ENCODE data around the gene DTX2. TPM values are rescaled to one million over a fixed set of nuclear protein-coding genes. Genes with fewer than 3 reads are reported as not detected.
"Not testable (repeated sequence)": the region's sequence is repeated elsewhere in the genome, so short reads cannot be mapped to it uniquely, and the experiment has no call there.

Gene DTX2
- 1 to 10 TPM; 5.4 to 6.4 (median 6.2) TPM for polyA plus RNA-seq (ENCODE audit: insufficient read length in 3 of 3)

GRCh38 chr7:76461464-76462101 lies at the start of gene DTX2:
DTX2 (plus strand) TSS chr7:76461709; CDS start chr7:76480510, 18,801 bp downstream.
- not testable (repeated sequence) for DNase-seq (ENCODE audit: low read depth in 3 of 3, low spot score in 2 of 3)

DNA sequence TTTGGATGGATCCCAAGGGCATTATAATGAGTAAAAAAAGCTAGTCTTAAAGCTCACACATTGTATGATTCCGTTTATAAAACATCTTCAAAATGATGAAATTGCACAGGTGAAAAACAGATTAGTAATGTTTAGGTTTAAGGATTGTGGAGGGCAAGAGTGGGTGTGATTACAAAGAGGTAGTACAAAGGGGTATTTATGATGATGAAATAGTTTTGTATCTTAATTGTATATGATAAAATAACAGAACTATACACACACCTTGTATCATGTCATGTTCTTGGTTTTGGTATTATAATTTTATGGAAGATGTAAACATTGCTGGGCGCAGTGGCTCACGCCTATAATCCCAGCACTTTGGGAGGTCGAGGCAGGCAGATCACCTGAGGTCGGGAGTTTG lies 49.3 kb upstream of the DTX2 start:
- no peak for DNase-seq (ENCODE audit: low read depth in 3 of 3, low spot score in 2 of 3)

DNA sequence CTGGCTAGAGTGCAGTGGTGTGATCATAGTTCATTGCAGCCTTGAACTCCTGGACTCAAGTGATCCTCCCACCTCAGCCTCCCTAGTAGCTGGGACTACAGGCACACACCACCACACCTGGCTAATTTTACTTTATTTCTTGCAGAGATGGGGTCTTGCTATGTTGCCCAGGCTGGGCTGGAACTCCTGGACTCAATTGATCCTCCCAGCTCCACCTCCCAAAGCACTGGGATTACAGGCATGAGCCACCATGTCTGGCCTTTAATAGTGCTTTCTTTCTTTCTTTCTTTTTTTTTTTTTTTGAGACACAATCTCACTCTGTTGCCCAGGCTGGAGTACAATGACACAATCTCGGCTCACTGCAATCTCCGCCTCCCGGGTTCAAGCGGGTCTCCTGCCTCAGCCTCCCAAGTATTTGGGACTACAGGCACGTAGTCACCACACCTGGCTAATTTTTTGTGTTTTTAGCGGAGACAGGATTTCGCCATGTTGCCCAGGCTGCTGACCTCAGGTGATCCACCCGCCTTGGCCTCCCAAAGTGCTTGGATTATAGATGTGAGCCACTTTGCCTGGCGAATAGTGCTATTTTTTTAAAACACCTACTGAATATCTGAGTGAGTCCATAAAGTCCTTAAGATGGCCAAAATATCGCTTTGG lies 43.7 kb upstream of the DTX2 start:
- not testable (repeated sequence) for DNase-seq (ENCODE audit: low read depth in 3 of 3, low spot score in 2 of 3)

DNA sequence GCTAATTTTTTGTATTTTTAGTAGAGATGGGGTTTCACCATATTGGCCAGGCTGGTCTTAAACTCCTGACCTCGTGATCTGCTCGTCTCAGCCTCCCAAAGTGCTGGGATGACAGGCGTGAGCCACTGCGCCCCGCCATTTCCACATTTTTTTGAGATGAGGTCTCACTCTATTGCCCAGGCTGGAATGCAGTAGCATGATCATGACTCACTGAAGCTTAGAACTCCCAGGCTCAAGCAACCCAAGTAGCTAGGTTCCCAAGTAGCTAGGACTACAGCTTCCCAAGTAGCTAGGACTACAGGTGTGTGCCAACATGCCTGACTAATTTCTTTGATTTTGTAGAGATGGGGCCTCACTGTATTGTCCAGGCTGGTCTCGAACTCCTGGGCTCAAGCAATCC lies 40.4 kb upstream of the DTX2 start:
- not testable (repeated sequence) for DNase-seq (ENCODE audit: low read depth in 3 of 3, low spot score in 2 of 3)

GRCh38 chr7:76423666-76424412 lies 37.7 kb upstream of the DTX2 start:
- DNase-seq (ENCODE audit: low read depth in 3 of 3, low spot score in 2 of 3): no peak

- DNase-seq (ENCODE audit: low read depth in 3 of 3, low spot score in 2 of 3): no peak
Measured at GRCh38 chr7:76424413-76425111, 36.9 kb upstream of the DTX2 start, which contains the start of gene ZP3. ZP3 (plus strand) TSS chr7:76424950; CDS start chr7:76424965, 15 bp downstream.

DNA sequence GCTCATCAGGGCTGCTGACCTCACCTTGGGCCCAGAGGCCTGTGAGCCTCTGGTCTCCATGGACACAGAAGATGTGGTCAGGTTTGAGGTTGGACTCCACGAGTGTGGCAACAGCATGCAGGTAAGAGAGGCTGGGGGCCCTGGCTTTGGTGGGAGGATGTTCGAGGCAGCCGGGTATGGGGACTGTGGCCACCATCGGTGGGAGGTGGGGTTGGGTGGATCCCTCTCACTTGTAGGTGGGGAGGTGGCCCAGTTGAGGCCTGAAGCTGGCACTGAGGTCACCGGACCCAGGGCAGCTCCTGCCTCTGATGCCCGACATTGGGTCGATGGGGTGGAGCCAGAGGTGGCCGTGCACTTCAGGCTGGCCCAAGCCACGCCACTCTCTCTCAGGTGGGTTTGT lies 36.4 kb upstream of the DTX2 start:
- DNase-seq (ENCODE audit: low read depth in 3 of 3, low spot score in 2 of 3): no peak

DNA sequence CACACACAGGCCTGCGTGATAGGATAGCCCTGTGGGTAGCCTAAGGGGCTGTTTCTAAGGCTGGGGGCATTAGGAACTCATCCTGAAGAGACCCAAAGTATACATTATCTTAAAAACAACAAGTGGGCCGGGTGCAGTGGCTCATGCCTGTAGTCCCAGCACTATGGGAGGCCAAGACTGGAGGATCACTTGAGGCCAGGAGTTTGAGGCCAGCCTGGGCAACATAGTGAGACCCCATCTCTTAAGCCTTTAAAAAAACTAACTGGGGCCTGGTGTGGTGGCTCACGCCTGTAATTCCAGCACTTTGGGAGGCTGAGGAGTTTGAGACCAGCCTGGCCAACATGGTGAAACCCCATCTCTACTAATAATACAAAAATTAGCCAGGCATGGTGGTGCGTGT lies 36.0 kb upstream of the DTX2 start:
- DNase-seq (ENCODE audit: low read depth in 3 of 3, low spot score in 2 of 3): not testable (repeated sequence)

- DNase-seq (ENCODE audit: low read depth in 3 of 3, low spot score in 2 of 3): no peak
Measured at GRCh38 chr7:76426246-76426645, 35.3 kb upstream of the DTX2 start.

- no peak for DNase-seq (ENCODE audit: low read depth in 3 of 3, low spot score in 2 of 3)
Measured at GRCh38 chr7:76427635-76428034, 33.9 kb upstream of the DTX2 start.

GRCh38 chr7:76428149-76428823 lies 33.2 kb upstream of the DTX2 start:
- no peak for DNase-seq (ENCODE audit: low read depth in 3 of 3, low spot score in 2 of 3)

DNA sequence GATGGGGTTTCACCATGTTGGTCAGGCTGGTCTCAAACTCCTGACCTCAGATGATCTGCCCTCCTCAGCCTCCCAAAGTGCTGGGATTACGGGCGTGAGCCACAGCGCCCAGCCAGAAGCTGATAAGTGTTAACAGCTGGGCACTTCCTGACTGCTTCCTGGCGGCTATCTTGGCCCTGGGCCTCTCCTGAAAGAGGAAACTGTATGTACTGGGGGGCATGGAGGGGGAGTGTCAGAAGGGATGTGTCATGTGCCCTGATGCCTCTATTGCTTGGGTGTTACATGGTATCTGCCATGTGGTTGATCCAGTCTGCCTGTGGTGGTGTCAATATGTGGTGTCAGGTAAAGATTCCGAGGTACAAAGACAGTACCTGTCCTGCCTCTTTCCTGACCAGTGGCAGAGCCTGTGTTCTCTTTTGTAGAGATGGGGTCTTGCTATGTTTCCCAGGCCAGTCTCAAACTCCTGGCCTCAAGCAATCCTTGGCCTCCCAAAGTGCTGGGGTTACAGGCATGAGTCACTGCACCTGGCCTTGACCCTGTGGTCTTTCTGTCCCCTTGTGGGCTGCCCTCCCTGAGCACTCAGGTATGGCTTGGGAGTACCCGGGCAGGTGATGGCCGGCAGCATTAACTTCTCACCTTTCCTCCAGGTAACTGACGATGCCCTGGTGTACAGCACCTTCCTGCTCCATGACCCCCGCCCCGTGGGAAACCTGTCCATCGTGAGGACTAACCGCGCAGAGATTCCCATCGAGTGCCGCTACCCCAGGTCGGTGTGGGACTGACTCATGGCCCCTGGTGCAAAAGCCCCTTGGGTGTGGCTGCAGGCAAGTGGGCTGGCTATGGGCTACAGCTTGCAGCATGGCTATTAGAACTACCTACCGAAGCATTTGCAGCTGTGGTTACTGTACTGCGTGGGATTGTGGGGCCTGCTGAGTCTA lies 32.4 kb upstream of the DTX2 start:
- DNase-seq (ENCODE audit: low read depth in 3 of 3, low spot score in 2 of 3): no peak

- DNase-seq (ENCODE audit: low read depth in 3 of 3, low spot score in 2 of 3): no peak
Measured at GRCh38 chr7:76430211-76430610, 31.3 kb upstream of the DTX2 start.

GRCh38 chr7:76430836-76431235 lies 30.7 kb upstream of the DTX2 start:
- no peak for DNase-seq (ENCODE audit: low read depth in 3 of 3, low spot score in 2 of 3)

- peak in 1 of 3 donors; percentile 54 for DNase-seq (ENCODE audit: low read depth in 3 of 3, low spot score in 2 of 3)
Measured at GRCh38 chr7:76437873-76438272, 23.6 kb upstream of the DTX2 start.

GRCh38 chr7:76439120-76439888 lies 22.2 kb upstream of the DTX2 start:
- not testable (repeated sequence) for DNase-seq (ENCODE audit: low read depth in 3 of 3, low spot score in 2 of 3)

DNA sequence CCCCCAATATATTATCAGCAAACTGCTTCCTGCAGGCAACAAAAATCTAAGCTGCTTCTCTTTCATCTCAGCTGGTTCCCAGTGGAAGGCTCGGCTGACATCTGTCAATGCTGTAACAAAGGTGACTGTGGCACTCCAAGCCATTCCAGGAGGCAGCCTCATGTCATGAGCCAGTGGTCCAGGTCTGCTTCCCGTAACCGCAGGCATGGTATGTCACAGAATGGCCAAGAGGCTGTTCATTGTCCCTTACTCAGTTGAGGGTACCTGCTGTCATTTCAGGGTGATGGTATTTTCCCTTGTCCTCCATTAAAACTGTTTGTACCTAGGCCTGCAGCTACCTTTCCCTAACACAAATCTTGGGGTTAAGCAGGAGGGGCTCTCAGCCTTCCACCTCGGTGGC lies 21.1 kb upstream of the DTX2 start:
- not testable (repeated sequence) for DNase-seq (ENCODE audit: low read depth in 3 of 3, low spot score in 2 of 3)

DNA sequence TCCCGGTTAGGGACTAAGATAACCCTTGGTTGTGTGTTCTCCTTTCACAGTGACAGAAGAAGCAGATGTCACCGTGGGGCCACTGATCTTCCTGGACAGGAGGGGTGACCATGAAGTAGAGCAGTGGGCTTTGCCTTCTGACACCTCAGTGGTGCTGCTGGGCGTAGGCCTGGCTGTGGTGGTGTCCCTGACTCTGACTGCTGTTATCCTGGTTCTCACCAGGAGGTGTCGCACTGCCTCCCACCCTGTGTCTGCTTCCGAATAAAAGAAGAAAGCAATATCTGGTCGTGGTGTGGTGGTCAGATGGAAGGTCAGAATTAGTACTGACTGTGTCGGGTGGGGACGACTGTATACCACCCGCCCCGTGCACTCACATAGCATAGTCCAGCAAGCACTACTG lies 19.7 kb upstream of the DTX2 start:
- DNase-seq (ENCODE audit: low read depth in 3 of 3, low spot score in 2 of 3): not testable (repeated sequence)

Measured in right renal cortex interstitium (tissue), 3 donors.